H1 (cell line): Measurements from ENCODE around the gene INSM1. TPM values are rescaled to one million over a fixed set of nuclear protein-coding genes. Genes with fewer than 3 reads are reported as not detected.

Experiments
- CTCF ChIA-PET: fragments of 300-600 bp; sonication (Branson Sonifier 250); formaldehyde crosslinking; loops from one replicate; lab custom pipeline; 2021; ENCODE audit not compliant: partially characterized antibody; lab: Charles Lee
- POLR2A ChIA-PET: fragments of 300-600 bp; sonication (Branson Sonifier 250); formaldehyde crosslinking; loops from one replicate; lab custom pipeline; 2021; ENCODE audit warnings: inconsistent platforms; ENCODE audit not compliant: partially characterized antibody; lab: Charles Lee
- DNase-seq, 2 experiments: peaks; one replicate each; pipeline versions ENCODE4 v3.0.0 to v3.0.0-alpha.2; 2010 to 2022; ENCODE audit warnings: low spot score in 2 of 2, low read depth in 1 of 2, mixed read lengths in 1 of 2
- FAIRE-seq: peaks from 2 replicates; lab custom pipeline; 2011; peaks lifted over from hg19 to GRCh38; lab: Jason Lieb, UNC
- H2AFZ ChIP-seq: 2 replicates; pipeline ENCODE4 v1.8.1; 2012; ENCODE audit warnings: low read length, inconsistent platforms
- H2AK5ac ChIP-seq: 2 replicates; pipeline ENCODE4 v1.6.1; 2013; ENCODE audit warnings: low read depth, low read length
- H2BK120ac ChIP-seq: replicated peaks from 2 replicates; pipeline ENCODE3; 2013; ENCODE audit warnings: low read depth, low read length, inconsistent platforms
- H2BK12ac ChIP-seq: 2 replicates; pipeline ENCODE4 v1.6.1; 2013; ENCODE audit warnings: low read depth, low read length
- H2BK15ac ChIP-seq: 2 replicates; pipeline ENCODE4 v1.6.1; 2013; ENCODE audit warnings: low read length
- H2BK20ac ChIP-seq: 2 replicates; pipeline ENCODE4 v1.6.1; 2013; ENCODE audit warnings: low read length
- H2BK5ac ChIP-seq: 2 replicates; pipeline ENCODE4 v1.6.1; 2013; ENCODE audit warnings: low read depth, low read length
- H3K14ac ChIP-seq: 2 replicates; pipeline ENCODE4 v1.6.1; 2013; ENCODE audit warnings: inconsistent platforms; ENCODE audit not compliant: insufficient read length
- H3K18ac ChIP-seq: 2 replicates; pipeline ENCODE4 v1.6.1; 2013; ENCODE audit warnings: low read length; ENCODE audit errors: extremely low read depth
- H3K23ac ChIP-seq: 2 replicates; pipeline ENCODE4 v1.6.1; 2013; ENCODE audit warnings: inconsistent platforms; ENCODE audit not compliant: insufficient read length
- H3K23me2 ChIP-seq: 2 replicates; pipeline ENCODE4 v1.6.1; 2013; ENCODE audit warnings: low read depth, low read length
- H3K27ac ChIP-seq: 2 replicates; pipeline ENCODE4 v1.6.1; 2011; ENCODE audit warnings: low read depth, low read length, inconsistent platforms
- H3K27me3 ChIP-seq, 4 experiments: replicated peaks in 1 of 4; 1 replicate in 1 of 4; 2 replicates in 3 of 4; pipeline versions ENCODE4 v1.6.1 to v1.8.1; 2011 to 2013; ENCODE audit warnings: low read length in 3 of 4, mild to moderate bottlenecking in 3 of 4, inconsistent platforms in 2 of 4, mixed read lengths in 2 of 4, moderate library complexity in 1 of 4; ENCODE audit not compliant: control insufficient read depth in 3 of 4, insufficient read depth in 3 of 4; ENCODE audit errors: extremely low read depth in 1 of 4
- H3K36me3 ChIP-seq, 4 experiments: 2 replicates each; pipeline versions ENCODE4 v1.6.1 to v1.8.1; 2011 to 2013; ENCODE audit warnings: mild to moderate bottlenecking in 4 of 4, low read length in 3 of 4, moderate library complexity in 2 of 4, control low read depth in 1 of 4, inconsistent platforms in 1 of 4; ENCODE audit not compliant: insufficient read depth in 4 of 4, control insufficient read depth in 2 of 4
- H3K4ac ChIP-seq: replicated peaks from 2 replicates; pipeline ENCODE3; 2013; ENCODE audit warnings: low read length, low read depth, mixed read lengths, inconsistent platforms; ENCODE audit not compliant: insufficient read length
- H3K4me1 ChIP-seq, 4 experiments: replicated peaks in 1 of 4; 1 replicate in 1 of 4; 2 replicates in 3 of 4; pipeline versions ENCODE4 v1.6.1 to v1.8.1; 2011 to 2013; ENCODE audit warnings: low read length in 3 of 4, inconsistent platforms in 2 of 4, mixed read lengths in 1 of 4; ENCODE audit not compliant: insufficient read depth in 4 of 4, control insufficient read depth in 3 of 4
- H3K4me2 ChIP-seq, 2 experiments: 2 replicates each; pipeline versions ENCODE4 v1.6.1 to v1.8.1; 2011 to 2013; ENCODE audit warnings: low read depth in 2 of 2, low read length in 2 of 2, control low read depth in 1 of 2, inconsistent platforms in 1 of 2, mild to moderate bottlenecking in 1 of 2; ENCODE audit not compliant: insufficient read depth in 1 of 2
- H3K4me3 ChIP-seq, 4 experiments: fragments of 200-600, 300-600 bp in 1 of 4; sonication (generic), shearing (Covaris generic), sonication (Bioruptor Twin) in 1 of 4; 2 replicates each; pipeline versions ENCODE4 v1.5.1 to v1.8.1; 2011 to 2016; ENCODE audit warnings: low read length in 4 of 4, low read depth in 3 of 4, control low read depth in 2 of 4, inconsistent platforms in 2 of 4, mild to moderate bottlenecking in 2 of 4, mixed read lengths in 1 of 4, moderate library complexity in 1 of 4; ENCODE audit not compliant: insufficient read depth in 2 of 4; ENCODE audit errors: extremely low read depth in 1 of 4
- H3K56ac ChIP-seq: replicated peaks from 2 replicates; pipeline ENCODE3; 2013; ENCODE audit warnings: low read depth, mild to moderate bottlenecking, mixed read lengths, low read length, inconsistent platforms; ENCODE audit not compliant: insufficient read length
- H3K79me1 ChIP-seq: 2 replicates; pipeline ENCODE4 v1.6.1; 2013; ENCODE audit warnings: low read depth, low read length, control low read depth
- H3K79me2 ChIP-seq, 2 experiments: 2 replicates each; pipeline versions ENCODE4 v1.6.1 to v1.8.1; 2012 to 2013; ENCODE audit warnings: low read length in 2 of 2, mild to moderate bottlenecking in 2 of 2, inconsistent platforms in 1 of 2; ENCODE audit not compliant: insufficient read depth in 2 of 2, control insufficient read depth in 1 of 2
- H3K9ac ChIP-seq, 4 experiments: replicated peaks in 1 of 4; 1 replicate in 1 of 4; 2 replicates in 3 of 4; pipeline versions ENCODE4 v1.6.1 to v1.8.1; 2011 to 2013; ENCODE audit warnings: low read depth in 3 of 4, low read length in 3 of 4, control low read depth in 2 of 4, mild to moderate bottlenecking in 2 of 4, moderate library complexity in 2 of 4, inconsistent platforms in 1 of 4; ENCODE audit errors: extremely low read depth in 1 of 4
- H3K9me3 ChIP-seq, 2 experiments: 2 replicates each; pipeline versions ENCODE4 v1.6.1 to v1.8.1; 2012 to 2013; ENCODE audit warnings: mild to moderate bottlenecking in 2 of 2, moderate library complexity in 2 of 2, control low read depth in 1 of 2, inconsistent platforms in 1 of 2, low read depth in 1 of 2, low read length in 1 of 2, mixed read lengths in 1 of 2; ENCODE audit not compliant: insufficient read depth in 2 of 2
- H4K20me1 ChIP-seq, 2 experiments: replicated peaks in 1 of 2; 2 replicates each; pipeline versions ENCODE3 to v1.8.1; 2011 to 2013; ENCODE audit warnings: inconsistent platforms in 2 of 2, low read length in 2 of 2, mild to moderate bottlenecking in 1 of 2; ENCODE audit not compliant: insufficient read depth in 2 of 2, control insufficient read depth in 1 of 2
- H4K5ac ChIP-seq: 2 replicates; pipeline ENCODE4 v1.6.1; 2013; ENCODE audit warnings: low read length, low read depth, mixed read lengths, inconsistent platforms; ENCODE audit not compliant: insufficient read length
- H4K8ac ChIP-seq: 2 replicates; pipeline ENCODE4 v1.8.0; 2013; ENCODE audit warnings: mild to moderate bottlenecking, moderate library complexity, low read length, inconsistent platforms; ENCODE audit not compliant: insufficient read depth; ENCODE audit errors: extremely low read depth
- H4K91ac ChIP-seq: replicated peaks from 2 replicates; pipeline ENCODE3; 2013; ENCODE audit warnings: low read length, mixed read lengths, inconsistent platforms; ENCODE audit not compliant: insufficient read length
- PHF8 ChIP-seq: fragments of 200-600 bp; sonication (generic); conservative IDR thresholded peaks from 2 replicates; pipeline ENCODE4 v1.7.1; 2012; ENCODE audit warnings: low read depth, mild to moderate bottlenecking, inconsistent platforms, low read length, moderate library complexity
- WGBS, 2 experiments: shearing (Covaris generic) in 1 of 2; methylation state at CpG; one replicate each; pipeline versions ENCODE4 v1.1.6 to v1.1.7; 2013 to 2015; ENCODE audit warnings: low lambda C conversion rate in 2 of 2, mixed read lengths in 2 of 2, inconsistent platforms in 1 of 2, low coverage in 1 of 2, missing lambda C conversion rate in 1 of 2; ENCODE audit not compliant: insufficient replicate concordance in 2 of 2, insufficient coverage in 1 of 2, insufficient read length in 1 of 2; ENCODE audit errors: extremely low coverage in 1 of 2, missing lambda C conversion rate in 1 of 2; 5-methylcytosine and 5-hydroxymethylcytosine counted together
- polyA plus RNA-seq, 7 experiments: library from polyadenylated mRNA; depleted of rRNA in 3 of 7; stranded (reverse) in 5 of 7; unstranded in 2 of 7; fragments of >200 nt in 5 of 7; fragments of 200-250 nt in 2 of 7; gene quantifications; 1 replicate in 5 of 7; 2 replicates in 1 of 7; 4 replicates in 1 of 7; pipeline versions ENCODE4 v1.2.1 to v1.2.3, GENCODE V29; 2011 to 2013; ENCODE audit warnings: missing spikeins in 2 of 7, mixed read lengths in 2 of 7
- total RNA-seq: library from RNA; stranded (reverse); fragmentation: NEBNext Ultra II Directional; extraction: Animal tissue kit (Norgen Biotek cat#: 25700); gene quantifications from 2 replicates; pipeline ENCODE4 v1.2.1, GENCODE V29; 2021

INSM1 gene
- total and polyA plus RNA-seq, 2 of the 8 experiments (the other 6 are each of a cell fraction or from before 2014, with no cell fraction given) = 0.86 to 2.5 TPM

- WGBS, 2 experiments = 90% methylated on average over 1 of the region's 1 CpG; no CpG with 5 or more reads in 1 of the 2 experiments
- TF ChIP-seq PHF8 = no peak
Measured at GRCh38 chr20:20321134-20321533, 46.8 kb upstream of the INSM1 start.

More at GRCh38 chr20:20321134-20321533, 46.8 kb upstream of the INSM1 start:
- Histone ChIP-seq H4K91ac (no peak overlapping the region), H3K4me2 (no peak overlapping the region), H3K14ac (no peak overlapping the region), H3K18ac (no peak overlapping the region), H3K23me2 (no peaks in the 10 kb centered on the region; the same call in 1 of the 2 replicates), H2AFZ (no peak overlapping the region), H3K9me3 (no peaks in the 10 kb centered on the region), H2BK15ac (no peak overlapping the region), H2BK120ac (no peak overlapping the region), H3K27ac (no peak overlapping the region), H3K4me3 (no peak overlapping the region), H2BK5ac (no peak overlapping the region), H3K36me3 (no peaks in the 10 kb centered on the region), H3K79me2 (no peaks in the 10 kb centered on the region), H3K9ac (no peak overlapping the region), H3K79me1 (no peaks in the 10 kb centered on the region), H2AK5ac (no peak overlapping the region), H3K4me1 (no peaks in the 10 kb centered on the region), H2BK12ac (no peak overlapping the region), H3K23ac (no peak overlapping the region), H3K56ac (no peak overlapping the region), H3K27me3 (no peaks in the 10 kb centered on the region), H3K4ac (no peak overlapping the region), H2BK20ac (no peak overlapping the region), H4K20me1 (no peaks in the 10 kb centered on the region), H4K8ac (no peak overlapping the region), H4K5ac (no peak overlapping the region)
- no peak for FAIRE-seq
- no peak for DNase-seq
- ChIA-PET POLR2A (no interaction called here), CTCF (interaction anchor here (1.1 to 1.2 kb wide), 2 partner anchors 13 to 166 kb away, joined by 3 read pairs; no protein-coding TSS in a partner anchor)
